ENCODE measurements around the gene RUNX3.

DNA sequence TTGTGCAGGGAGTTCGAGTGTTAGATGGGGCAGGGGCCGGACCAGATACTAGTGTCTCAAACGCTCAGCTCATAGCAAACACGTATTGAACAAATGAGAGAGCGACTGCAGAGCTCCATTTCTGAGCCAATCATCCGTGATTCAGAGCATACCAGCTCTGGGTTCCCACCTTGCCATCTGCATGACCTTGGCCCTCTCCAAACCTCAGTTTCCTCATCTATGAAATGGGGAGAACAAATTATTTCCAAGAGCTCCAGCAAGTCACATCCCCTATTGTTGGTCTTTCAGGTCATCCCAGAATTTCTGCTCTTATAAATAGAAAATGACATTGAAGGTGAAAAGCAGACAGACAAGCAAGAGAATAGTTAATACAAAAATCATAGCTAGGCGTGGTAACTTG, 10.2 kb upstream of the RUNX3 start:
- no peak for TF ChIP-seq CTCF (IDR thresholded peaks at IDR 0.05)
- TF ChIP-seq POLR2A (IDR thresholded peaks at IDR 0.05): no peak
